Upper lobe of right lung (tissue), 1 donor: ENCODE results near the gene CCDC88C. TPM values are rescaled to one million over a fixed set of nuclear protein-coding genes. Genes with fewer than 3 reads are reported as not detected.
A peak's percentile ranks its signal among the peaks of the same experiment; 100 is the strongest.

Source experiments
- ATAC-seq: fragments of 200-7000 bp; cut with Tn5 transposase; one replicate; pipeline ENCODE4 v1.9.1; 2020; ENCODE audit warnings: mild to moderate bottlenecking, moderate library complexity
- DNase-seq: peaks from one replicate; pipeline ENCODE4 v3.0.0-alpha.2; 2020
- H3K27ac ChIP-seq: fragments of 200-600 bp; one replicate; pipeline ENCODE4 v1.8.0; 2022
- H3K27me3 ChIP-seq: fragments of 200-600 bp; one replicate; pipeline ENCODE4 v1.8.0; 2022; ENCODE audit warnings: mild to moderate bottlenecking
- H3K36me3 ChIP-seq: fragments of 200-600 bp; one replicate; pipeline ENCODE4 v1.8.0; 2022
- H3K4me1 ChIP-seq: fragments of 200-600 bp; one replicate; pipeline ENCODE4 v1.8.0; 2022
- H3K4me3 ChIP-seq: fragments of 200-600 bp; one replicate; pipeline ENCODE4 v1.8.0; 2022; ENCODE audit warnings: mild to moderate bottlenecking
- H3K9me3 ChIP-seq: fragments of 200-600 bp; one replicate; pipeline ENCODE4 v1.8.0; 2022
- intact Hi-C: fragments of 100-400 bp; cut with DNase I; formaldehyde crosslinking; loops from one replicate; pipeline ENCODE4 v1.11.0; 2022
- total RNA-seq: library from RNA; stranded (reverse); fragmentation: NEBNext Ultra II Directional; extraction: Animal tissue kit (Norgen Biotek cat#: 25700); gene quantifications from one replicate; pipeline ENCODE4 v1.2.1, GENCODE V29; 2021
- TF ChIP-seq, protein P1 (sequence below): fragments of 200-600 bp; IDR thresholded peaks from one replicate; pipeline ENCODE4 v1.8.0; 2022; ENCODE audit warnings: antibody characterized with exemption
- donor health status: DM: no; HTN: yes; CAD: no; lungs with severe emphysema.

CCDC88C gene
- total RNA-seq, 1 donor from 2014 or later: 34.1 TPM

DNA sequence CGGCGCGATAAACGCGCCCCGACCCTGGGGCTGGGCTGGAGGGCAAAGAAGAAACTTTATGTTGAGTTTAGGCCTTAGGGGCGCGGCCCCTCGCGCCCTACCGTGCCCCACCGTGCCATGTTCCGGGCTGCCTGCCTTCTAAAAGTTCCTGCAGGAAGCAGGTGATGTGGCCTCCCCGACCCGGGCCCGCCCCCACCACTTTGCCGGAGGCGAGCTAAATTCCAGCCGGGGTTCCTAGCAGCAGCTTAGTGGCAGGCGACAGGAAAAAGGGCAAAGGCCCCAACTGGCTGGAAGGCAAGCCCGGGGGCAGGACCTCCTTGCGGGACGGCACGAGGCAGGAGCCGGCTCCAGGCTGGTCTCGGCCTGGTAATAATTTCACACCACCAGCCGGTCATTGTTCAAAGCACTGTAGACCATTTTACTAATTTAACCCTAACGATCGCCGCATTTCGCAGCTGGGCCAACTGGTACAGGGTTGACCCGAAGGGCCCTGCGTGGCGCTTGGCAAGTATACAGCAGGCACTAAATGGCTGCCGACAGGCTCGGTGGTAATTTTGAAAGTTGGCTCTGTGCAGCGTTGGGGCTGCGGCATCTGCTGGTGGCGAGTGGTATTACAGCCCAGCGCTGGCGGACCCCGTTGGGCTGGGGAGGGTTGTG lies 895 bp upstream of the CCDC88C start:
- Histone ChIP-seq H3K36me3 (no peaks in the 10 kb centered on the region), H3K27me3 (no peaks in the 10 kb centered on the region), H3K4me3 (peak overlapping the region; percentile 80), H3K4me1 (peaks cover 21% of the 10 kb centered on the region), H3K27ac (peak overlapping the region; percentile 30), H3K9me3 (no peaks in the 10 kb centered on the region)
- peak; percentile 86 for DNase-seq
- intact Hi-C loops: loop anchor here (5.0 kb wide), 1 partner anchor 96 kb away; no protein-coding TSS in a partner anchor
- TF ChIP-seq, protein P1, sequence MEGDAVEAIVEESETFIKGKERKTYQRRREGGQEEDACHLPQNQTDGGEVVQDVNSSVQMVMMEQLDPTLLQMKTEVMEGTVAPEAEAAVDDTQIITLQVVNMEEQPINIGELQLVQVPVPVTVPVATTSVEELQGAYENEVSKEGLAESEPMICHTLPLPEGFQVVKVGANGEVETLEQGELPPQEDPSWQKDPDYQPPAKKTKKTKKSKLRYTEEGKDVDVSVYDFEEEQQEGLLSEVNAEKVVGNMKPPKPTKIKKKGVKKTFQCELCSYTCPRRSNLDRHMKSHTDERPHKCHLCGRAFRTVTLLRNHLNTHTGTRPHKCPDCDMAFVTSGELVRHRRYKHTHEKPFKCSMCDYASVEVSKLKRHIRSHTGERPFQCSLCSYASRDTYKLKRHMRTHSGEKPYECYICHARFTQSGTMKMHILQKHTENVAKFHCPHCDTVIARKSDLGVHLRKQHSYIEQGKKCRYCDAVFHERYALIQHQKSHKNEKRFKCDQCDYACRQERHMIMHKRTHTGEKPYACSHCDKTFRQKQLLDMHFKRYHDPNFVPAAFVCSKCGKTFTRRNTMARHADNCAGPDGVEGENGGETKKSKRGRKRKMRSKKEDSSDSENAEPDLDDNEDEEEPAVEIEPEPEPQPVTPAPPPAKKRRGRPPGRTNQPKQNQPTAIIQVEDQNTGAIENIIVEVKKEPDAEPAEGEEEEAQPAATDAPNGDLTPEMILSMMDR: peak; percentile 98
- peak; percentile 81 for ATAC-seq

DNA sequence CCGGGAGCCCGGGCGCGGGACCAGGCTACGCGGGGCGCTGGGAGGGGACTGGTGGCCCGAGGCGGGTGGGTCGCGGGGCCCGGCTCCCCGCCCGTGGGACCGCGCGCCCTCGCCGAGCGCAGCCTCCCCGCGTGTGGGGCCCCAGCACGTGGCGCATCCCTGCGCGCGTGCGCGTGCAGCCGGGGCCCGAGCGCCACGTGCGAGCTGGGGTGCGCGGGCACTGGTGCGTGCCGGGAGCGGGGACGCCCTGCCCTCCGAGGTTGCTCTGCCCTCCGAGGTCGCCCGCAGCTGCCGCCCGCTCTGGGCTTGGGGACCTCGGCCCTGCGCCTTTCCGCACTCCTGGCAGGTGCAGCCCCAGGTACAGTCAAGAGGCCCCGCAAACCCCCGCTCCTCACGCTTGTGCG lies 365 bp upstream of the CCDC88C start:
- intact Hi-C loops: loop anchor here (5.0 kb wide), 1 partner anchor 96 kb away; no protein-coding TSS in a partner anchor
- ATAC-seq: peak; percentile 62
- H3K9me3 ChIP-seq: no peaks in the 10 kb centered on the region
- TF ChIP-seq, protein P1: no peak
- no peaks in the 10 kb centered on the region for H3K27me3 ChIP-seq
- no peaks in the 10 kb centered on the region for H3K36me3 ChIP-seq
- peak overlapping the region; percentile 30 for H3K27ac ChIP-seq
- H3K4me3 ChIP-seq: peak overlapping the region; percentile 80
- H3K4me1 ChIP-seq: peaks cover 21% of the 10 kb centered on the region
- DNase-seq: peak; percentile 82

DNA sequence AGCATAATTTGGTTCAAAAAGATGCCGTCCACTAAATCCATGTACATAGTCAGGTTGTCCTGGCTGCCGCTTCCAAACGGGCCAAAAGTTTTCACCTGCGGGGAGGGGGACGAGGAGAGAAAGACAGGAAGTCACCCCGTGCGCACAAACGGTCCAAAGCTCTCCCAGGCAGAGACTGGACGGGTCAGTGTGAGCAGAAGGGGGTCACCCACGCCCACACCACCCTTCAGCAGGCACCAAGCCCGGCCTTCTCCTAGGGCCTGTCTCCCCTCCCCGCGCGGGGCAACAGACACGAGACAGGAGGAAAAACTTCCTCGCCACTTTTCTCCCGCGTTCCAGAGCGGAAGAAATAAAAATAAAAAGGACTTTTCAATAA lies 888 bp downstream of the CCDC88C start:
- H3K4me1 ChIP-seq: peaks cover 21% of the 10 kb centered on the region
- intact Hi-C loops: loop anchor here (5.0 kb wide), 1 partner anchor 94 kb away; no protein-coding TSS in a partner anchor
- no peaks in the 10 kb centered on the region for H3K27me3 ChIP-seq
- peak overlapping the region; percentile 71 for H3K27ac ChIP-seq
- H3K4me3 ChIP-seq: peak overlapping the region; percentile 80
- peak; percentile 8 for ATAC-seq
- H3K36me3 ChIP-seq: no peaks in the 10 kb centered on the region
- no peaks in the 10 kb centered on the region for H3K9me3 ChIP-seq
- TF ChIP-seq, protein P1: no peak
- peak; percentile 72 for DNase-seq

DNA sequence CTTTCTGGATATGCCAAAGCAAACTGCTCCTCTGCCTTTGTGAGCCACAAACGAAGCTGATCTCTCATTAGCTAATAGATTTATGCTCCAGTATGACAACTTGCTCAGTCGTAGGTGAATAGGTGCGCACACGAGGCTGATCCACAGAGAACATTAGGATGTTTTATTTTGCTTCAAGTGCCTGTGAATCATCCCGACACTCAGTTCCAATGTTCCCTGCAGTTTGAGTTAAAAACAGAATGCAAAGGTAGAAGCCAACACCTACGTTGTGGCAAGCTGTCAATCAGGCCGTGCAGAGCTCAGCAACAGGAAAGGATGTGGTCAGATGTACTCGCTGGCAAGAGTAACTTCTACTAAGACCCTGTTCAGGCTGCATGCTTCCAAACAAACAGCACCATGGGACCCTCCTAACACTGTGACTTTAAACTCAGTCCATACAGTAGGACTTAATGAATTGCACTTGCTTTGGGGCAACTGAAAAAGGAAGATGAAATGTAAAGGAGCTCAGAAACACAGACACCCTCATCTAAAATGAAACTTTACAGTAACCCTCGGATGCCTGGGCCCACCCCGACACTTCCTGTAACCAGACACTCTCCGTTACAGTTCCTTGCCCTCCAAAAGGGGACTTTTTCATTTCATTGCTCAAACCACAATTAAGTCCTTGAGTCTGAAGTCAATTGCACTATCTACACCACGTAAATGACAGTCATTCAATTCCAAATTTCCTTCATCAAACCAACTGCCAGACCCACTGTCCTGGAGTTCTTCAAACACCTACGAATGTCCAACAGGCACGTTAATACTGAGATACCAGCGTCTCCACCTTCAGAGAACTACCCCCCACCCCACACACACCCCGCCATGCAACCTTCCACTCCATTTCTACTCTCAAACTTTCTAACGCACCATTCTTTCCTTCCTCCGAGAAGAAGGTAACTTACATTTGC lies 1.6 kb downstream of the CCDC88C start:
- TF ChIP-seq, protein P1: no peak
- H3K4me1 ChIP-seq: peaks cover 21% of the 10 kb centered on the region
- no peaks in the 10 kb centered on the region for H3K27me3 ChIP-seq
- H3K27ac ChIP-seq: peak overlapping the region; percentile 71
- ATAC-seq (peak; percentile 2), DNase-seq (no peak)
- no peaks in the 10 kb centered on the region for H3K9me3 ChIP-seq
- peak overlapping the region; percentile 80 for H3K4me3 ChIP-seq
- intact Hi-C loops: loop anchor here (5.0 kb wide), 1 partner anchor 94 kb away; no protein-coding TSS in a partner anchor
- no peaks in the 10 kb centered on the region for H3K36me3 ChIP-seq

DNA sequence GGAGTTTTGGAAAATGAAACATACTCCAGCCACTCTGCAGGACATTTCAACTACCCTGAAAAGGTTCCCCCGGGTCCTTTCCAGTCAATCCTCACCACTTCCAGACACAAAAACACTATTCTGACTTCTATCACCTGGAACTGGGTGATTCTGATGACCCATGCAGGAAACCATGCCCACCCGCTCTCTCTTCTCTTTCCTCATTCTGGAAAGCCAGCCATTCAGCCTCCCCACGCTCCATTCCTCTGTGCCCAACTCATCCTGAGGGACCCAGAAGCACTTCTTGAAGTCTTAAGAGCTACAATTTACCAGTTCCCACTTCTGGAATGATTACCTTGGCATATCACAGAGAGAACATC lies 3.2 kb downstream of the CCDC88C start:
- no peaks in the 10 kb centered on the region for H3K9me3 ChIP-seq
- peak overlapping the region; percentile 80 for H3K4me3 ChIP-seq
- intact Hi-C loops: no loop called here
- H3K27ac ChIP-seq: peak overlapping the region; percentile 42
- TF ChIP-seq, protein P1: no peak
- no peaks in the 10 kb centered on the region for H3K27me3 ChIP-seq
- ATAC-seq: no peak
- H3K36me3 ChIP-seq: no peaks in the 10 kb centered on the region
- DNase-seq: no peak
- H3K4me1 ChIP-seq: peaks cover 21% of the 10 kb centered on the region
